Type B pancreatic cell (in vitro differentiated cells): ENCODE results near the gene PPFIBP2. TPM values are rescaled to one million over a fixed set of nuclear protein-coding genes. Genes with fewer than 3 reads are reported as not detected.

Experiments used
- DNase-seq: peaks from one replicate; pipeline ENCODE4 v3.0.0; 2021; ENCODE audit warnings: mixed read lengths; ENCODE audit not compliant: unreplicated experiment; ENCODE audit errors: extremely low spot score
- H3K27ac Mint-ChIP-seq: 2 replicates; pipeline ENCODE4 v1.8.0; 2021; ENCODE audit warnings: mild to moderate bottlenecking, mixed read lengths
- H3K27me3 Mint-ChIP-seq: 2 replicates; pipeline ENCODE4 v1.8.0; 2021; ENCODE audit warnings: mixed read lengths
- H3K36me3 Mint-ChIP-seq: 2 replicates; pipeline ENCODE4 v1.8.0; 2021; ENCODE audit warnings: mixed read lengths
- H3K4me1 Mint-ChIP-seq: one replicate; pipeline ENCODE4 v1.8.0; 2021; ENCODE audit warnings: mixed read lengths; ENCODE audit not compliant: unreplicated experiment
- H3K4me3 Mint-ChIP-seq: 2 replicates; pipeline ENCODE4 v1.8.0; 2021; ENCODE audit warnings: mild to moderate bottlenecking, mixed read lengths
- H3K9me3 Mint-ChIP-seq: 2 replicates; pipeline ENCODE4 v1.8.0; 2021; ENCODE audit warnings: mixed read lengths
- CTCF ChIP-seq: fragments of 200-600 bp; sonication (generic); conservative IDR thresholded peaks from 2 replicates; pipeline ENCODE4 v1.5.0; 2021; ENCODE audit warnings: antibody characterized with exemption, mild to moderate bottlenecking
- total RNA-seq: library from RNA; stranded (reverse); gene quantifications from 2 replicates; pipeline ENCODE4 v1.2.1, GENCODE V29; 2021; ENCODE audit warnings: low replicate concordance

Gene PPFIBP2
- total RNA-seq, 1 donor from 2014 or later: 70.7 TPM

GRCh38 chr11:7691759-7692350 lies 178.1 kb downstream of the PPFIBP2 start:
- Mint-ChIP-seq H3K36me3 (no peaks in the 10 kb centered on the region), H3K27ac (no peak overlapping the region), H3K9me3 (no peaks in the 10 kb centered on the region), H3K27me3 (peaks cover 5% of the 10 kb centered on the region), H3K4me3 (no peak overlapping the region), H3K4me1 (peaks cover 19% of the 10 kb centered on the region)
- TF ChIP-seq CTCF: no peak
- DNase-seq: no peak

- Mint-ChIP-seq H3K9me3 (no peaks in the 10 kb centered on the region), H3K4me3 (no peak overlapping the region), H3K4me1 (peaks cover 19% of the 10 kb centered on the region), H3K36me3 (no peaks in the 10 kb centered on the region), H3K27me3 (peaks cover 5% of the 10 kb centered on the region), H3K27ac (no peak overlapping the region)
- TF ChIP-seq CTCF: no peak
- no peak for DNase-seq
Observed at GRCh38 chr11:7692426-7692825, 178.6 kb downstream of the PPFIBP2 start.

DNA sequence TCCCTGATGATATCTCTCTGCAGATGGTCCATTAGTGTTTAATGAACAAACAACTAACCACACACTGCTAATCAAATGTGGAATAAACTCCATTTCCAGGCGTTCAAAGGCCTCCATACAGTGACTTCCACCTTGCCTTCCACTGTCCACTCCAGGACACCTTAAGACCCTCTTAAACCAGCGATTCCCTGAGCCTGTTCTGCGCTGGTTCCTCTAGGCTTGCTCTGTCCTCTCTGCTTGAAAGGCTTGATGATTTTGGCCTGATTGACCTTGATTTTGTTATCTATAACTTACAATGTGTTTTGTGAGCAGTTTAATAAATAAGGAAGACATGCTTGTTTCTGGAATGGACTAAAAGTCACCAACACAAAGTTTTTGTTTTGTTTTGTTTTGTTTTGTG lies 180.4 kb downstream of the PPFIBP2 start:
- peaks cover 14% of the 10 kb centered on the region for H3K4me1 Mint-ChIP-seq

GRCh38 chr11:7696424-7696823 lies 182.6 kb downstream of the PPFIBP2 start:
- Mint-ChIP-seq H3K27me3 (peaks cover 5% of the 10 kb centered on the region), H3K36me3 (no peaks in the 10 kb centered on the region), H3K27ac (no peak overlapping the region), H3K9me3 (no peaks in the 10 kb centered on the region), H3K4me1 (peaks cover 12% of the 10 kb centered on the region), H3K4me3 (no peak overlapping the region)
- no peak for TF ChIP-seq CTCF
- no peak for DNase-seq

More for the DNA sequence above, 180.4 kb downstream of the PPFIBP2 start:
- H3K27ac Mint-ChIP-seq: no peak overlapping the region
- TF ChIP-seq CTCF: no peak
- H3K36me3 Mint-ChIP-seq: no peaks in the 10 kb centered on the region
- H3K4me3 Mint-ChIP-seq: no peak overlapping the region
- DNase-seq: no peak
- peaks cover 5% of the 10 kb centered on the region for H3K27me3 Mint-ChIP-seq
- H3K9me3 Mint-ChIP-seq: no peaks in the 10 kb centered on the region

Other genes with a start within 250 kb of the PPFIBP2 start
- gene OLFML1, start 28.5 kb upstream of the PPFIBP2 start, total RNA-seq: 0.83 and 11.8 TPM in 2 replicates
- 23.2 and 28.2 TPM in 2 replicates for gene CYB5R2, start 159.5 kb downstream of the PPFIBP2 start, total RNA-seq
- gene OVCH2, start 192.5 kb downstream of the PPFIBP2 start, total RNA-seq: 0.89 and 2.0 TPM in 2 replicates